NCI-H1436 (cell line): ENCODE measurements around the gene C3orf70.

Source experiments
- DNase-seq: peaks from one replicate; lab custom pipeline; 2025; lab: John Stamatoyannopoulos, UW

The C3orf70 gene

DNA sequence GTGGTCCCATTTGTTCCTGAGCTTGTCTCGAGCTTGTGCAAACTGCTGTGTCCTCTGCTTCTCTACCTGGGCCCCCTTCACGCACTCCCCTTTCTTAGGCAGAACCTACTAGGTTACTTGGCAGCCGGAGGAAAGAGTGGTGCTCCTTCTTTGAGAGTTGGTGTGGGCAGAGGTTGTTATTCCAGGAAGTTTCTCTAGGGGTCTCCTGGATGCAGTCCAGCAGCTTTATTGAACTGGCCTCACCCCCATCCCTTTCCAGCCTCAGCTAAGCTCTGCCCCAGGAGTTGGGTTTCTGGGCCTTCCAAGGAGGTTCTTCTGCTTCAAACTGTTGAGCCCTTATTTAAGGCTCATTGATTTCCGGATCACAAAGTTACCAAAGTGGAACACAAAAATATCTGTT, 103.2 kb downstream of the C3orf70 start:
- no peak for DNase-seq

DNA sequence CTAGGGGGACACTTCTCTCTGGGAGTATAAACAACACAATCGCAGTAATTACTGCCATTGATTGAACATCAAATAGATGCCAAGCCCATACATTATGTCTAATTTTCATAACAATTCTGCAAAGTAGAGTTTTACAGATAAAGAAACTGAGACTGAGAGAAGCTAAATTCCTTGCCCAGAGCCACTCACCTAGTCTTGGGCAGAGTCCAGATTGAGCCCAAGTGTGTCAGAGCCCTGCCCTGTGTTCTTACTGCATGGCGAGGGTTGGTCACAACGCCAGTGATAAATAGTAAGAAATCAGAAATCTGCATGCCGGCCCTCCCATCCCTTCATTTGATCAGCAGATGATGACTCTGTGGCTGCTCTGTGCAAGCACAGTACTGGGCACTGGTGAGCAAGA, 106.3 kb downstream of the C3orf70 start:
- no peak for DNase-seq

DNA sequence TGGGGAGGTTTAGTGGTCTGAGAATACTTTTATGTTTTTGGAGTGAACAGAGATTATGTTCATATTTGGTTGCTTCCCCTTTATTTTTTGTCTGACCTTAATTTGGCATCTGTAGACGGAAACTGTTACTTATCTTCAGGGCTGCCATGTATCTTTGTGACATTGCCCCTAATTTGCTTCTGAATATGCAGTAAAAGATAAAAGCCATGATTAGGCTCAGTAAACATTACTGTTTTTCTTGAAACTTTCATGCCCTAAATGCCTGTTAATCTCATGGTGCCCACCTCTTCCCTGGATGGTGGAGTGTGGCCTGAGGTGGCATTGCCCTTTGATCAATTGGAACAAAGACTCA, 106.7 kb downstream of the C3orf70 start:
- DNase-seq, result no peak

DNA sequence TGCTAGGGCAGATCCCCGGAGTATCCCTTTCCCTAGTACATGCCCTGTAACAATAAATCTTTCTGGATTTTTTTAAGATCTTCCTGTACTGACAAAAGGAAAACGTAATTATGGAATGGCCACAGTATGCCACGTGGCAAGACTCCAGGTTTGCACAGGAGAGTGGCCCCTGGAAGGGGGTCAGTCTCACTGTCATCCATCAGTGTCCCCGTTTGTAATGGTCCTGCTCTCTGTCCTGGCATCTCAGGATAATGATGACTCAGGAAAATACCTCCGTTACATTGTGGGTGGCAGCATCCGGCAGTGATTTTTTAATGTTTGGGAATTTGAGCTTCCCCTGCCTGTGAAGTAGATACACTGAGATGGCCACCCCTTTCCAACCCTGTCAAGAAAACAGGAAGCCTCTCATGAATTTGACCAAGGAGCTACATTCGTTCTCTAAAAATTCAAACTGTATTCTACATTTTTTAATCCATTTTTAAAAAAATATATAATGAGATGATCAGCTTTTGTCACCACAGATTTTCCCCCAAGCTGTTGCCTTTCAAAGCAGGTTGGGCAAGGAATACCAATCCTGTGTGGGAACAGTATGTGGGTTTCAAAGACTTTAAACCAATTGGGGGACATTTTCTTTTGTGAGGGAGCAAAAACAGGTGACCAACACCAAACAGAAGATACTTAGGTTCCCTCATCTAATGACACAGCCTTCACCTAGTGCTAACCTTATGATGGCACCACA, 110.4 kb downstream of the C3orf70 start:
- DNase-seq, result no peak

DNA sequence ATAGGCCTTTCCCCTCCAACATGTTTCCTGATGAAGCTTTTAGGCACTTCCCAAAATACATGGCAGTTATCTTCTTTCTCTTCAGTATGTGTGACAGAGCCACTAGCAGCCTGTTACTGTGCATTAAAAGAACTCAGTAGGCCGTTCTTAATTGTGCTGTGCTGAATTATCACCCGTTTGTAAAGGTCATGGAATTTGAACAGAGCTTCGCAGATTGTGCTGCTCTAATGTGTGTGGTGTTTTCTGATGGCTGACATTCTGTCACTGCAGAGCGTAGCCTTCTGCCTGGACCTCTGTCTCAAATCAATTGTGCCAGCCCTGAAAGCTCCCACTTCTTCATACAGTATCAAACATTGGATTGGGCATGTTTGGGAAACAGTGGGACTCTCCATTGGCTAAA, 111.3 kb downstream of the C3orf70 start:
- DNase-seq, result no peak

DNA sequence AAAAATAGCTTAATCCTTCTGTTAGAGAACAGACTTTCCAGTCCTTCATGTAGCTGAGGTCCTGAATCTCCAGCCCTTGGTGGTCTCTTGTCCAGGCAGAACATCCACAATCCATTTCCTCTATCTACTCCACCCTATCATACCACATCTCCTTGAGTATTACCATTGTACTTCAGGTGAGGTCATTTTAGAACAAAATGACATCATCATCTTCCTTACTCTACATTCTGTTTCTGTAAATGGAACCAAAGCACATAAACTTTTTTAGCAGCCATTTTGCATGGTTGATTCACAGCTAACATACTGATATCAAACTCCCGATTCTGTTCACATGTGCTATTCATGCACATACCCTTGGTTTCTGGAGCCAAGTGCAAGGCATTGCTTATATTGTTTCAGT, 112.4 kb downstream of the C3orf70 start:
- DNase-seq, result no peak

DNA sequence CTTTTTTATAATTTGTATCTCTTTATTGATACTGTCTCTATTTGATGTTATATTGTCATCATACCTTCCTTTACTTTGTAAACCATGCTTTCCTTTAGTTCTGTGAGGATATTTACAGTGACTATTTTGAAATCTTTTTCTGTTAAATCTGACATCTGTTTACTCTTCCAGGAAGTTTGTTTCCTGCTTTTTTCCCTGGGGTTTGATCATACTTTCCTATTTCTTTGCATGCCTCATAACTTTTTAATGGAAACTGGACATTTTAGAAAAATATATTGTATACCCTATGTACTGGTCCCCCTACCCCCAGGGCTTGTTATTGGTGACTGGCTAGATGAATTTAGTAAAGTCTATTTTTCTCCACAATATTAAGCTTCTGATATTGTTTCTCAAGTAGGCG, 115.1 kb downstream of the C3orf70 start:
- DNase-seq, result no peak

DNA sequence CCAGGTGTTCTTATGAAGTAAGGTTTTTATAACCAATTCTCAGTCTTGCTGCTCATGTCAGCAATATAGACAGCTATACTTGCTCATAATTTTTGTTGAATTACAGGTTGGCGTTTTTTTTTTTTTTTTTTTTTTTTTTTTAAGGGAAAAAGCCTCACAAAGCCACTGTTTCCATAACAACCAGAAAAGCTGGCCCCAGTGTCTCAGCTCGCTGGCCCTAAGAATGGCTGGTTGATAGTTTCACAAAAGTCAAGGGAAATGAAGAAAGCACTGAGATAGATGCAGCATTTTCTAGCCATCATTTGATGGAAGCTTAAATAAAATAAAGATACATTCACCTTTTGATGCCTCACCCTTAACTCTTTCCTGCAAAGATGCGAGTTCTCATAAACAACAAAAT, 121.9 kb downstream of the C3orf70 start:
- DNase-seq, result no peak

DNA sequence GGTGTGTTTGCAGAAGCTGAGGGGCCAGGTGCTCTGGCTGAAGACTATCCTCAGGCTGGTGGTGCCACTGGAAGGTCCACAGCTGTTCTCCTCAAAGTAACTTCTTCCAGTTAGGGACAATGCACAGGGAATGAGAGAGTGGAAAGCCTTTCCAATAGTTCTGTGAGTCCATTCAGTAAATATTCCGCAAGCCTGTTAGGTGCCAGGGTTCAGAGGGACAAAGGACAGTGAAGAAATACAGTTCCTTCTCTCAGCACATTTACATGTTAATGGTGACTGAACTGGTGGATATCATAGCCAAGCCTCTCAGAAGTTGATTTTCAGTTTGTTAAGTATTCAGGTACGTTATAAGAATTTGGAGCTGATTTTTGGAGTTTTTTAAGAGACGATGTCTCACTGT, 122.5 kb downstream of the C3orf70 start:
- DNase-seq, result no peak

DNA sequence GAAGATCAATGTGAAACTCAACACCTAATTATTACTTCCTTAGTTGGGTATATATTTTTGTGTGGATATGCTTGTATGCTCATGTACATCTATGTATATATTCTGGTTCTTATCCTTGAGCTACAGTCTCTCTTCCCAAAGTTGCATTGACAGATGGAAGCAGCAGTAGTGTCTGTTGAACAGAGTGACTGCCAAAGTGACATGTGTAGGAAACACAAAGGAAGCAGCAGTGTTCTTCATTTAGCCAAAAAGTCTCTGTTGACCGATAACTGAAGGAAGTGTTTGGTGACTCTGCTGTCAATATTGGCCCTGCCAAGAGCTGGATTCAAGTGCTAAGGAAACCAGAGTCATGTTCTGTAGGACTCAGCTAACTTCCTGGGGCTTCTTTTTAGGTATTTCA, 123.8 kb downstream of the C3orf70 start:
- no peak for DNase-seq

DNA sequence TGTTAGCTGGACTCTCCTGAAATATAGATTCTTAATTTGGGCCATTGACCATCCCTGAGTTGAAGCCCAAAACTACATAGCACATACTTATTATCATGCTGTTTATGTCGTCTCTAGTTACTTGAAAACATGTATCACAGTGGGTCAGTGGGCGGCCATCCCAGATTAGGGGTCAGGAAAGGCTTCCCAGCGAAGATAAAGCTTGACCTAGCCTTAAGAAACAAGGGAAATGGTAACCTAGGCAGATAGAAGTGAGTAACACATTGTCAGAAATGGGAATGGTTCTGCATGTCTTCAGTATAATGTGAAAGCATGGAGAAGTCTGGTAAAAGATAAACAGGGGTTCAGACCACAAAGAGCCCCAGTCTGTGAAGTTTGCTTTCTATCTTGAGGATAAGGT, 124.7 kb downstream of the C3orf70 start:
- no peak for DNase-seq
